Amygdala (tissue), 56 donors: ENCODE results near the gene NOTUM.
A peak's percentile ranks its signal among the peaks of the same experiment; 100 is the strongest.

ENCODE experiments used
- DNase-seq, 56 donors: peaks; one replicate each; lab custom pipeline; 2025; lab: John Stamatoyannopoulos, UW

NOTUM gene

DNA sequence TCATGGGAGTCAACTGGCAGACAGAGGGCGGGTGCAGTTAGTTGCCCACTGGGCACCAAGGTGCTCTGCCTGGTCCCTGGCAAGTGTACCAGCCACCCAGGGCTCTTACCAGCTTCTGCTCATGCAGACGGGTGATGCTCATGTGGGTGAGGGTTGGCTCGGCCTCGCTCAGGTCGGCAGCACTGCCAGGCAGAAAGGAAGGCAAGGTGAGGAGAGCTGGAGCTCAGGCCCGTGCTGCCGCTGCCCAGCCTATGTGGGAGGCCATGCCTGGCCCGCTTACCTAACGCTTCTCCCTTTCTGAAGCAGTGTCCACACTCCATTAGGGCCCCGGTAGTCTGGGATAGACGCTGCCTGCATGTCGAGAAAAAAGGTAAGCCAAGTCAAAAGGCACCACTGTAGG is 45.7 kb downstream of the NOTUM start:
- DNase-seq, result no peak

DNA sequence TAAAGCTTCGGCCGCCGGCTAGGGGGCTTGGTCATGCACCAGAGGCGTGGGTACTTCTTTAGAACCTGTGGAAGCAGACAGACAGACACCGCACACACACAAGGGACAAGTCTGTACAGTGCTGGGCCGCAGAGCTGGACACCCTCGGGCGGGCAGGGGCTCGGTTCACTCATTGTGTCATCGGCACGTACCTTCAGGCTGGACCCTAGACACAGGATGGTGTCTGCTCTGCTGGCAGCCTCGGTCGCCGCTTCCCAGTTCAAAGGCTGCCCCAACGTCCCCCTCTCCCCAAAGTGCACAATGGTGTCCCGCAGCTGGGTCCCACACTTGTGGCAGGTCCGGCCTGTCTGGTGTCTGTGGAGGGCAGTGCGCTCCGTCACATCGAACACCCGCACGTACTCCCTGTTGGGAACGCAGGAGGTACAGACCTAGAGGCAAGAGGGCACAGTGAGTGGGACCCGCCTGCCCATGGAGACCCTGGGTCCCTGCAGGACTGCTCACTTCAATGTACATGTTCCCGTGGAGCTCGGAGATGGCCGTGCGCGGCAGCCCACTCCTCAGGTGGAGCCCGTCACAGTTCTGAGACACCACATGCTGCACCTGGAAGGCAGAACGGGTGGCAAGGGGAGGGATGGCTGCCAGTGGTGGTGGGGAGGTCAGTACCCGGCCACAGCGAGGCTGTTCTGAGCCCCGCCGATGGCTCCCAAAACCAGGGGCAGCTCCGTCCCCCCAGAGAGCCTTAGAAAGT is 46.7 kb downstream of the NOTUM start:
- DNase-seq, result no peak

DNA sequence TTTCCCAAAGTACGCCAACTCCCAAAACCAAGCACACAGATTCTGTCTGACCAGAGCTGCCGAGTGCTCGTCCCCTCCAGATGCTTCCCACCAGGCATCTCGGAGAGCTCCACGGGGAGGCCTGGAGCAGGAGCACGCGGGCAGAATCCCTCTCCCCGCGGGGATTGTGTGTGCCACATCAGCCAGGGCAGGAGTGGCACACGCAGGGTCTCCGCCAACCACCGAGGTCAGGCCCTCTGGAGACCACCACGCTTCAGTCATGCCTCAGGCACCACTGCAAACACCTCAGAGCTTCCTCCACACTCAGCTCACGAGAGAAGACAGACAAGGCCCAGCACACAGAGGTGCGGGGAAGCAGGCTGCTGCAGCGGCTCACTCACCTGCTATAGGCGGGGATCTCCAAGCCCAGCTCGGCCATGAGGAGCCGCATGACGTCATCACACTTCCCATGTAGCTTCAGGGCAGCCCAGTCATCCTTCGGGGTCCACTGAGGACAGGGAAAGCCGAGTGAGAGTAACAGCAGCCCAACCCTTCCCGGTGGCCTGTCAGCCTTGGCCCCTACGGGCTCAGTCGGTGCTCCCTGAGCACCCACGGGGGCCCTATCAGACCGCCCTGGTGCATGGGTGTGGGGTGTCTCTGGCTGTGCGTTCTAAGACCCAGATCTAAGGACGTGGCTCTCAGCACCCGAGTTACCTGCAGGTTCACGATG is 47.4 kb downstream of the NOTUM start:
- no peak for DNase-seq

DNA sequence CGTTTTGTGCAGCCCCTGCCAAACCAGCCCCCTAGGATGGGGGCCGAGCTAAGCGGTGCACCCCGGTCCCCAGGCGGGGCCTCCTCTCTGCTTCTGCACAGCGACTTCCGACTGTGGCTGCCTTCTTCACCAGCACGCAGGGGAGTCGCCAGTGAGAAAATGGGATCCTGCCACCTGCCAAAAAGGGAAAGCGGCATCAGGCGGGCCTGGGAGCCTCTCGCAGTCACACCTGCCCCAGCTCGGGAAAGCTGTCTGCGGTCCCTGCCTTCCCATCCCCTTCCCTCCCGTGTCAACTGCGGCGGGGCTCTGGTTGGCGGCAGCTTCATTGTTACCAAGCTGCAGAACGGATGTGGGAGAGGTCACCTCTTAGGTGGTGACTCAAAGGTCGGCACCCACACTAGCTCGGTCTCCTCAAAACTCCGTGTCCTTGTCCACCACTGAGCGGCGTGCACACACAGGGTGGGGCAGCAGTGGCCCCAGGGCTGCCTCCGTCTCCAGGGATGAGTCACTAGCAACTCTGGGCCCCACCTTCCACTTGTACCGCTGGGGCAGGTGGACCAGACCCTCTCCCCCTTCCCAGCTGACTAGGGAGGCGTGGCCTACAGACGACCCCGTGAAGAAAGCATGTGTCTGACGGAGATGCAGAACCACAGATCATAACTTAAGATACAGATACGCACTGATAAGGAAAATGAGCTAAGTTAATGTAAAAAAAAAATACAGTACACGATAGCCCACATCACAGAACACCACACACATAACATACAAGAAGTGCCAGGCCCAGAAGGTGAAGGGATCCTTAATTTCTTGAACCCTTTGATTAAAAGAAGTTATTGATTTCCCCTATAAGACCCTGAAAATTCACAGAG is 48.3 kb downstream of the NOTUM start:
- DNase-seq, result no peak

DNA sequence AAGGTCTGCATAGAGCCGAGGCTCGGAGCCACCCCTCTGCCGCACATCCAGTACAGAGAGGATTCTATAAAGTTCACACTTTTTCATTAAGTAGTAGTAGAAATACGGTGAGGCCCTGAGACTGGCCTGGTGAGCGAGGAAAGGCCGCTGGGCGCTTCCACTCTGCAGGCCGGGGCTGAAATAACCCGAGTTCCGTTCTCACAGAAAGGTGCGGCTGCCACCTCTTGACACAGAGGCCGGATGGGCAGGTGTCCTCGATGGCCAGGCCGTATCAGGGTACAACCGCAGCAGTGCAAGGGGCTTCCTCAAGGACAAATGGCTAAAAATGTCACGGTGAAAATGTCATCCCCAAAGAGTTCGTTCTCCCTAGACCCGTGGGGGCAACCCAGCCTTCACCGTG is 49.0 kb downstream of the NOTUM start:
- no peak for DNase-seq

DNA sequence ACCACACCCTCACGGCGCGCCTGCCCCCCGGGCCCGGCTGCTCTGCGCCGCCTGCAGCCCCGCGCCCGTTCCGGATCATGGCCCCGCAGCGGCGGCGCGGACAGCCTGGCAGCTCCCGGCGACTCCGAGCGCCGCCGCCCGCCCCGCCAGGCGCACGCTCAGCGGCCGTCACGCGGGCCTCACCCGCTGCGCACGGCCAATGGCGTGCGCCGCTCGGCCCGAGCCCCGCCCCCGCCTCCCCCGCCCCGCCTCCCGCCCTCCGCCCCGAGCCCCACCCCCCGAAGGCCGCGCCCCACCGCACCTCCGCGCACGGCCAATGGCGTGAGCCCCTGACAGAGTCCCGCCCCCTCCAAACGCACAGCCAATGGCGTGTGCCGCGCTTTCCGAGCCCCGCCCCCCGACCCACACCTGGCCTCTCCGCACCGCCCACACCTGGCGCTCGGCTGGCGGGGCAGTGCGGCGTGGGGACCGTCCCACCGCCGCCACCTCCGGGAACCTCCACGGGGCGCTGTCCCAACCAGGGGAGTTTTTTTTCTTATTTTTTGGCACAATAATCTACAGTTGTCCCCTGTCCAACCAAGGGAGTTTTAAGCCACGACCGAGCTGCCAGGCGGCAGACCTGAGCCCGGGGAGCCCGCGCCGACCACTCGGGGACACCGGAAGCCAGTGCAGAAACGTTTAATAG is 49.6 kb downstream of the NOTUM start, which contains the start of gene PCYT2:
Gene PCYT2, minus strand, starts transcription at position 123 of the 685 bp plus-strand sequence. Its CDS starts 44 bp downstream, at position 79.
- DNase-seq, result peak in 55 of 56 donors; percentile 46 to 94 (median 83)

DNA sequence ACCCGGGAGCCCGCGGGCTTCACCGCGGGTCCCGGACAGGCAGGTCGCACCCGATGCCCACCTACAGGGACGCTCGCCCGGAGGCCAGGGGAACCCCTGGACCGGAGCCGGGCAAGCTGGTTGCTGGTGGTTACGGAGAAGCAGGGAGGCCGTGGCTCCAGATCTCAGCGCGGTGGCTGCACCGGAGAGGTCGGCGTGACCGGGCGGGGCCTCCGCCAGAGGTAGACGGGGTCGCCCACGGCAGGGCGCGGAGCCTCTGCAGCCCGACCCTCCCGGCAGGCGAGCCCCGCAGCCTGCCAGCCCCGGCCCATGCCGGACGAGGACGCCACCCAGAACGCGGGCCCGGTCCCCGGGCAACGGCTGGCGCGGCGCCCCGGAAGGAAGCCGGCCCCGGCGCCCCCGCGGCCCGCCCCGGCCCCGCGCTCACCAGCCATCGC is 50.1 kb downstream of the NOTUM start:
- DNase-seq, result peak in 1 of 56 donors; percentile 49

DNA sequence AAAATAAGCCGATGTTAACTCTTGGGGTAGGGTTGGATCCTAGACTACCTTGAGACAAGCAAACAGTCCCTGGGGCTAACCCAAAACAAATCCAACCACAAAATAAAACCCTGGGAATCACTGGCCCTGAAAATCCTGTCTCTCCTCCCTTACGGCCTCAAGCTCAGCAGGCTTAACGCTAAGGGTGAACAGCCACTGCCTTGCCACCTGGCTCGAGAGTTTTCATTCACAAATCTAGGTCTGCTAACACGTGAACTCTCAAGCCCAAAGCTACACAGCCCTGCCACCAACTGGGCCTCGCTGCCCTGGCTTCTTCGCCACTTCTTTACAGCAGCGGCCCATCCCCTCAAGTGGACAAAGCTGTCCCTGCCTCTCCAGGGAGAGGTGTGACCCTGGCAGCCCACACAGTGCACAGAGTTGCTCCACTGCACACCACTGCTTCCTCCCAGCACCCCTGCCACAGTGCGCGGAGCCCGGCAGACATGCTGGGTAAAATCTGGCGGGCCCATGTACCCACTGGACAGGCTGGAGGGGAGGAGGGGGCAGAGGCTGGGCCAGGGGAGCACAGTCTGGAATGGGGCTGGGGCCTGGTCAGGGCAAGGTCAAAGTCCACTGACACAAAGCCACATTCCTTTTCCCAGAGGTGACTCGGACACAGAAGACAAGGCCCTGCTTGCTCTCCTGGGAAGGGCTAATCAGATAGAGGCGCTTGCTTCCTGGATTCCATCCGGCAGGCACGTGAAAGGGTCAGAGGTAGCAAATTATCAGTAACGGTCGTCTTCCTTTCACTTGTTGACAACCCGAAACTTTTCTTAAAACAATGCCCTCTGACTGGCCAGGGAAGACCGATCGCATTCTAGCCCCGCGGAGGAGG is 50.8 kb downstream of the NOTUM start:
- peak in 1 of 56 donors; percentile 7 for DNase-seq

DNA sequence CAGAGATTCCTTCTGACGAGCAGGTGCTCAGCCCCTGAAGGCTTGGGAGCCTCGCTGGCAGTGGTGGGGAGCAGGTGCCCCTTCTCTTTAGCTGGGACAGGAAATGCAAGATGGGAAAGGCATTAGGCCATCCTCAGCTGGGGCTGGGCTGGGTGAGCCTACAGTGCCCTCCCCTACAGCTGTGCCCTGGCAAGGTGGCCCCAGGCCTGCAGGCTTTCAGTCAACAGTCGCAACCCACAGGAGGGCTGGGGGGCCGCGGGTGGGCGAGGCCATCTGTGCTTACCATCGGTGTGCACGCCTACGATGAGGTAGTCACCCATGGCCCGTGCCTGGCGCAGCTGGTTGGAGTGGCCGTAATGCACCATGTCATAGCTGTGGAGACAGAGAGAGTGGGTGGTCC is 51.8 kb downstream of the NOTUM start:
- DNase-seq, result no peak

DNA sequence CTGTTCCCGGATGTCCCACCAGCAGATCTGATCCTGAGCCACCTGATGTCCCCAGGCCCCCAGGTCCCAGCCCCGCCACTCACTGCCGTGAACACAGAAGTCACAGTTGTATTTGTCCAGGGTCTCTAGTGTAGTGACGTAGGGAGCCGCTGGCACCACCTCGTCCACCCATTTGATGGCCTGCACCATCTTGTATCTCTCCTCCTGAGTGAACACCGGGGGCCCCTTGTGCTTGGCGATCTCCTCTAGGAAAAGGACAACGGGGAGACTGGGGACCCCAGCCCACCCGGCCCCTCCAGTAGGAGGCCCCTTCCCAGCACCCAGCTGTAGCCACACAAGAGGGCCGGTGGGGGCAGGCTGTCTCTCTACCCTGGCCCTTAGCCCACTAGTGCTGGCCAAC is 52.2 kb downstream of the NOTUM start:
- DNase-seq, result no peak

DNA sequence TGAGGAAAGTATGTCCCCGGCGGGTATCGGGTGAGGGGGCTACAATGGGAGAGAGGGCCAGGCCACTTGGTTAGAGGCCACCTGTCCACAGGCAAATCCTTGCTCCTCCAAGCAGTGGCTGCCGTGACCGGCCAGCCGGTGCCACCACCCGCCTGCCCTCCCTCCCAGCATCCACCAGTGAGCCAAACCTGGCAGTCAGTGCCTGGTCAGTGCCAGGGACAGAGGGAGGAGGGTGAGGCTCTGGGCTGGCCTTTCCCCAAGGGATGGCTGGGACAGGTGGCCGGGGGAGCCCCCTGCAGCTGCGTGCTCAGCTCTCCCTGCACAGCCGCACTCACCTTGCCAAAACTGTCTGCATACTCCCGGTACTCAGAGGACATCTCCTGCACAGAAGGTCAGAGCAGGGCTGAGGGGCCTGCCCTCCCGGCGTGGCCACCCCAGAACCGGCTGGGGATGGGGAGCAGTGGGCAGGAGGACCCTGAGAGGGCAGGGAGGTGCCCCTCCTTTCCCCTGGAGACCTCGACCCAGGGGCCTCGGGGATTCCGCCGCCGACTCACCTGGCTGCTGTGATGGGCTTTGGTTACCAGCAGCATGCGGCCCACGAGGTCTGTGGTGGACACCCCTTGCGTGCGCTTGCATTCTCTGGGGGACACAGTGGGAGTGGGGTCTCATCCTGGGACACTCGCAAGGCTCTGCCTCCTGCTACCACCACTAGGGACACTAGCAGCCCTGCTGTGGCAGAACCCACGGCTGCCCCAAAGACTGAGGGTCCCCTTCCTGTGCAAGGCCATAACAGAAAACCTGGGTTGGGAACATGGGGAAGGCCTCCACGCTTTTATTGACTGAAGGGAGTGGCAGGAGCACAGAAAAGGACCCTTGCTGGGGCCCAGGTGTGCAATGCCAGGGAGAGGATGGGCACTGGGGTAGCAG is 53.5 kb downstream of the NOTUM start:
- DNase-seq, result no peak

DNA sequence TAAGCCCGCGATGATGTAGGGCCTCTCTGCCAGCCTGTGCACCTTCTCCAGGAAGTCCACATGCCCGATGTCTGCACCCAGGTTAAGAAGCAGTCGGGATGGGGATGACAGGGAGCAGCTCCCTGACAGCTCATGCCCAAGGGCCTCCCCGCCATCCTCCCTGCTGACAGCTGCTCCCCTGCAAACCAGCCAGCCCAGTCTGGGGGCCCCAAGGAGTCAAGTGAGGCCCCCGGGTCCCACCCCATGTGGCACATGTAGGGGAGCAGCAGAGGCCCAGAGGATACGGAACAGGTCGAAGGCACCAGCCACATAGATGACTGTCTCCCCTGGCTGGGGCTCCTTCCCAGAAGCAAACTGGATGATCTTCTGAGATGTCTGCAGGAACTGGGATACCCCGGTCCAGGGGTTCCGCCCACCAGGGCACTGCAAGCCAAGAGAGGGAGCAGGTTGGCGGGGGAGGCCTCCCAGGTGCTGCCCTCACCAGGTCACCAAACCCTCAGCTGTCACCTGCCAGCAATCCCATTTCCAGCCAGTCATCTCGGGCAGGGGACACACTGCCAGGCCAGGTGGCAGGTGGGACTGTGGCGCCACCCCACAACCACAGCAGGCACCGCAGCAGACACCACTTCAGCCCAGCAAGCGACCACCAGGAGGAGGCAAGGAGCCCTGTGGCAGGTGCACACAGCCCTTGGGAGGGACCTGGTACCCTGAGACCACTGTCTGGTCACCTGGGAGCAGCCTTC is 54.3 kb downstream of the NOTUM start:
- no peak for DNase-seq

DNA sequence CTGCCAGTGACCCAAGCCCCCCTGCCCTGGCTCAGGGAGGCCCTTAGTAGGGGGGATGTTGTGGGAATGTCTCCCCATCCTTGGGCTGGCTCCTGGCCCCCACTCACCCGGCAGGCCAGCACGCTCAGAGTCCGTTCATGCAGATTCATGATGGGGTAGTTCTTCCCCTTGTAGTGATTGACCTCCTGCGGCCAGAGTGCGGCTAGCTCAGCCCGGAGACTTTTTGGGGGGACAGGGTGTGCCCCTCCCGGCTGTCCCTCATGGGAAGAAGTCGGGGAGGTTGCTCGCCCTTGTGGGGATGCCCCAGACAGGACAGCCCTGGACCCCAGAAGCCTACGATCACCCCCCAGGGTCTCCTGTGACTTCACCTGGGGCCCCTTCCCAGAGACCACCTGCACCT is 55.0 kb downstream of the NOTUM start:
- DNase-seq, result no peak

DNA sequence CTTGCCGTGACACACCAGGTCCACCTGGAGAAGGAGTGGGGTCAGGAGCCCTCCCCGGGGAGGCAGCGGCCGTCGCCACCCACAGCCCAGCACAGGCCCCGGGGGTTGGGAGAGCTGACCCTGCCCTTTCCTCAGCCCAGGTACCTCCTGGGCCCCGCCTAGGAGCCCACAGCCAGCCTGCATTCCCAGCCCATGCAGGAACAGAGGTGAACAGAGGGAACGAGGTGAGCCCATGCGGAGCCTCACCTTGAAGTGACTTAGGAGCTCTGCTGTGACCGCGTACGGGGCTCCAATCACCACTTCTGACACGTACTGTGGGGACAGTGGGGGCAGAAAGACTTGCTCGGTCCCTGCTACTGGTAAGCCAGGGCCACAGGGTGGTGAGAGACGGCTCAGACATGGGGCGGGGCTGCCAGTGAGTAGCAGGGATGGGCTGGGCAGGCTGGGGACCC is 55.5 kb downstream of the NOTUM start:
- no peak for DNase-seq

DNA sequence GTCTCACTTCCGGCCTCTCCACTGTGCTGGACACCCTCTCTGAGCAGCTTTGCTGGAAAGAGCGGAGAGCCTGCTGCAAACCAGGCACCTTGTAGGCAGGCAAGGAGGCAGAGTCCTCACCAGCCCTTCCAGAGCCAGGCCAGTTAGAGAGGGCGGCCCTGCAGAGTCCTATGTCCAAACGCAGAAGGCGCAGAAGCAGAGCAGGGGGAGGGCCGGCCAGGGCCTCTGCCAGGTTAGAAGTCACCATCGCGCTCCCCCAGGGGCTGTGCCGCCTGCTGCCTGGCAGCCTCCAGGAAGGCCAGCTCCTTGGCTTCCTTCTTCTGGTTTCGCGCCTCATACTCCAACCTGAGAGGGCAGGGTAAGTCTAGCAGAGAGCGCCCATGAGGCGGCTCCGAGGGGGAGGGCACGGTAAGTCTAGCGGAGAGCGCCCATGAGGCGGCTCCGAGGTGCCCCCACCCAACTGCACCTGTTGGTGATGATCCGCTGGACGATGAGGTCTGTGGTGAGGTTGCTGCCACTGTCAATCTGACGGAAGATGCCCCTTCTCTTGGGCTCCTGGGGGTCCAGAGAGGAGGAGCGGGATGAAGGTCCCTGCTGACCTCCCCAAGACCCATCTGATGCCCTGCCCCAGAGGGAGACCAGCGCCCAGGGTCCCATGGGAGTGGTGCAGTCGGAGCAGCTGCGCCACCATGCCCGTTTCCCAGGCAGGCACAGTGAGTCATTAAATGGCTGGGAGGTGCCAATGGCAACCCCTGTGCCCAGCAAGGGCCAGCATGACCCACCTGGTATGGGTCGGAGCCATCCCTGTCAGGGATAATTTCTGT is 56.2 kb downstream of the NOTUM start:
- DNase-seq, result no peak

DNA sequence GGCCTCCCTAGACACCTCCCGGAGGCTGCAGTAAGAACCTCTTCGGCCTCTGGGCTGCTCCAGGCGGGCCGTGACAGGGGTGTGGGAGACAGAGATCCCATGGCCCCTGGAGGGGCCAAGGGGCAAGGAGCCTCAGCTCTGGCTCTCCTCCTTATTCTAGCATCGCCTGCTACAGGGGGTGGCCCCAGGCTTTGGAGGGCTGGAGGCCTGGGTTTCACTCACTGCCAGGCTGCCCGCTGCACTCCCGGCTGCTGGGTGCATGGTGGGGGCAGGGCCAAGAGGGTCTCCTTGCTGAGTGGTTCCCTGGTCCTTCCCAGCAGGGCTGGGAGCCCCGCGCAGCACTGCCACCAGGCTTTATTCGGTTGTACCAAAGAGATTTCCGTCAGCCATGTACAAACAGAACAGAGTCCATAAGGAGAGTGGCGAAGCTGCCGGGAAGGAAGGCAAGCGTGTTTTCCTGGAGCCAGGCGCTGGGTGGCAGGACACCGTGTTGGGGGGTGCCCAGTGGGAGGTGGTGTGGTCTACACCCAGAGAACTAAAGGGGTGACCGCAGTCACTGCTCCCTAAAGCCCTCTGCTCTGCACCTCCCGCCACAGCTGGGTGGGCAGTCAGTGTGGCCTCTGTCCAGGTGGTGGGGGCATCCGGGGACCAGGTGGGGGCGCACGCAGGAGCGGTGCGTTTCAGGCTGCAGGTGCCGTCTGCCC is 56.9 kb downstream of the NOTUM start:
- no peak for DNase-seq
